Adrenal gland (tissue), 5 donors: Measurements from ENCODE around the gene RMND5A.

Source experiments
- POLR2A ChIP-seq, 2 donors: fragments of 450-650 bp; IDR thresholded peaks; one replicate each; pipeline ENCODE4 v1.6.1; 2017; ENCODE audit warnings: antibody characterized with exemption in 2 of 2, mild to moderate bottlenecking in 2 of 2, moderate library complexity in 1 of 2
- TF ChIP-seq, protein P1 (sequence below), 6 experiments: fragments of 450-650 bp in 4 of 6; fragments of 200-600 bp in 2 of 6; sonication (generic) in 1 of 6; IDR thresholded peaks; 1 replicate in 5 of 6; 2 replicates in 1 of 6; pipeline versions ENCODE4 v1.5.1 to v1.8.0; 2016 to 2021; ENCODE audit warnings: antibody characterized with exemption in 6 of 6, mild to moderate bottlenecking in 2 of 6, moderate library complexity in 1 of 6
- donor health status: DM: no; HTN: no; CAD: no.

DNA sequence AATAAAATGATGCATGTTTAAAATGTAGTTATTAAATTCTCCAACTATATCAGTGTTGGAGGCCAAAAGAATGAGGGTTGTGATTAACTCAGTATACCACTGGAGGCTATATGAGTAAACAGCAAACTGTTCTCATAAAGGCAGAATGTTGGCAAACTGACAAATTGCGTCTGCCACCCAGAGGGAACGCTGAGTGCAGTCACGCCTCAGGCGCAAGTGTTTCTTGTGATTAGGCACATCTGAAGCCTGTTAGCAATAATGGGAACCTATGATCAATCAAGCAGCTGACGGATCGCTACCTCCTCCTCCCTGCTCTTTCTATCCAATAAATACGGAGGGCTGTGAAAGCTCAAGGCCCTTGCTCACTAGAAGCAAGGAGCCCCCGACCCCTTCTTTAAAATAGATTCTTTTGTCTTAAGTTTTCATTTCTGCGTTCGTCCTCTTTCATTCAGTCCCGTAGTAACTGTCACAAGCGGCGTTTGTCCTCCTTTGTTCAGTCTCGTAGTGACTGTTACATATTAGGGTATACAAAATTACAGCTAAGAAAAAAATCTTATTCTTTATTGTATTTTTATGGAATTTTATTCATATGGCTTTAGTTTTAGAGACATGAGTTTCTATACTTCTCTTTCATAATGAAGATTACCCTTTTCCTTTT lies 16.3 kb upstream of the RMND5A start:
- no peak for TF ChIP-seq POLR2A (IDR thresholded peaks at IDR 0.05)
- TF ChIP-seq, protein P1, sequence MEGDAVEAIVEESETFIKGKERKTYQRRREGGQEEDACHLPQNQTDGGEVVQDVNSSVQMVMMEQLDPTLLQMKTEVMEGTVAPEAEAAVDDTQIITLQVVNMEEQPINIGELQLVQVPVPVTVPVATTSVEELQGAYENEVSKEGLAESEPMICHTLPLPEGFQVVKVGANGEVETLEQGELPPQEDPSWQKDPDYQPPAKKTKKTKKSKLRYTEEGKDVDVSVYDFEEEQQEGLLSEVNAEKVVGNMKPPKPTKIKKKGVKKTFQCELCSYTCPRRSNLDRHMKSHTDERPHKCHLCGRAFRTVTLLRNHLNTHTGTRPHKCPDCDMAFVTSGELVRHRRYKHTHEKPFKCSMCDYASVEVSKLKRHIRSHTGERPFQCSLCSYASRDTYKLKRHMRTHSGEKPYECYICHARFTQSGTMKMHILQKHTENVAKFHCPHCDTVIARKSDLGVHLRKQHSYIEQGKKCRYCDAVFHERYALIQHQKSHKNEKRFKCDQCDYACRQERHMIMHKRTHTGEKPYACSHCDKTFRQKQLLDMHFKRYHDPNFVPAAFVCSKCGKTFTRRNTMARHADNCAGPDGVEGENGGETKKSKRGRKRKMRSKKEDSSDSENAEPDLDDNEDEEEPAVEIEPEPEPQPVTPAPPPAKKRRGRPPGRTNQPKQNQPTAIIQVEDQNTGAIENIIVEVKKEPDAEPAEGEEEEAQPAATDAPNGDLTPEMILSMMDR (IDR thresholded peaks at IDR 0.05): no peak
